Small intestine (tissue), 7 donors: ENCODE results near the gene RRBP1. TPM values are rescaled to one million over a fixed set of nuclear protein-coding genes. Genes with fewer than 3 reads are reported as not detected.

Experiments used
- DNase-seq, 2 donors: peaks; one replicate each; pipeline versions ENCODE4 v3.0.0 to v3.0.0-alpha.2; 2013
- FAIRE-seq: peaks from 2 replicates; lab custom pipeline; 2012; peaks lifted over from hg19 to GRCh38; lab: Jason Lieb, UNC
- H3K27ac ChIP-seq, 3 donors: one replicate each; pipeline ENCODE4 v1.5.1; 2013; ENCODE audit warnings: low read length in 2 of 3, mild to moderate bottlenecking in 2 of 3, control low read depth in 1 of 3, inconsistent platforms in 1 of 3, low read depth in 1 of 3, moderate library complexity in 1 of 3
- H3K27me3 ChIP-seq, 3 donors: one replicate each; pipeline ENCODE4 v1.6.1; 2013; ENCODE audit warnings: low read length in 3 of 3, inconsistent platforms in 1 of 3; ENCODE audit not compliant: control insufficient read depth in 3 of 3, insufficient read depth in 3 of 3
- H3K36me3 ChIP-seq, 3 donors: one replicate each; pipeline ENCODE4 v1.6.1; 2013; ENCODE audit warnings: low read length in 3 of 3, inconsistent platforms in 1 of 3, low read depth in 1 of 3, mild to moderate bottlenecking in 1 of 3, moderate library complexity in 1 of 3; ENCODE audit not compliant: control insufficient read depth in 3 of 3, insufficient read depth in 2 of 3
- H3K4me1 ChIP-seq, 3 donors: one replicate each; pipeline ENCODE4 v1.6.1; 2013; ENCODE audit warnings: low read length in 2 of 3, inconsistent platforms in 1 of 3, low read depth in 1 of 3, mild to moderate bottlenecking in 1 of 3, moderate library complexity in 1 of 3; ENCODE audit not compliant: control insufficient read depth in 3 of 3, insufficient read depth in 2 of 3
- H3K4me3 ChIP-seq, 3 donors: one replicate each; pipeline ENCODE4 v1.5.1; 2013; ENCODE audit warnings: low read length in 3 of 3, control low read depth in 1 of 3, inconsistent platforms in 1 of 3, low read depth in 1 of 3, mild to moderate bottlenecking in 1 of 3, moderate library complexity in 1 of 3
- H3K9me3 ChIP-seq, 2 donors: one replicate each; pipeline ENCODE4 v1.6.1; 2013; ENCODE audit warnings: low read depth in 1 of 2, low read length in 1 of 2; ENCODE audit not compliant: control insufficient read depth in 2 of 2, insufficient read depth in 1 of 2
- WGBS, 3 donors: extraction: QIAGEN DNeasy Blood & Tissue Kit; methylation state at CpG; one replicate each; pipeline ENCODE4 v1.1.7; 2013; 5-methylcytosine and 5-hydroxymethylcytosine counted together
- polyA plus RNA-seq, 4 donors: library from polyadenylated mRNA; stranded (reverse) in 3 of 4; unstranded in 1 of 4; fragments of 200-250 nt in 3 of 4; fragments of 120-200 nt in 1 of 4; gene quantifications; one replicate each; pipeline versions ENCODE4 v1.2.1 to v1.2.3, GENCODE V29; 2013
- donor health status: healthy with polysubstance abuse.
- donor health status: control.
- donor health status: control.
- donor health status: Bipolar disorder and iron deficiency.
- donor health status: healthy.

The RRBP1 gene
- polyA plus RNA-seq, 4 donors = 45.2 to 232 (median 112) TPM

GRCh38 chr20:17650301-17651128, 31.5 kb downstream of the RRBP1 start:
- H3K27ac ChIP-seq = peak overlapping the region in 1 of 3 donors; percentile 8

GRCh38 chr20:17648791-17649730, 33.0 kb downstream of the RRBP1 start:
- H3K9me3 ChIP-seq = no peaks in the 10 kb centered on the region
- 32 to 45% (median 34%) methylated on average over 20 of the region's 20 CpGs for WGBS, 3 donors
- H3K27ac ChIP-seq = no peak overlapping the region
- peaks cover 0 to 75% (median 0%) of the 10 kb centered on the region in 3 donors for H3K36me3 ChIP-seq
- H3K4me3 ChIP-seq = no peak overlapping the region
- DNase-seq (peak; percentile 59 to 61), FAIRE-seq (no peak)
- peaks cover 2 to 60% (median 22%) of the 10 kb centered on the region in 3 donors for H3K4me1 ChIP-seq
- H3K27me3 ChIP-seq = no peaks in the 10 kb centered on the region

More at GRCh38 chr20:17650301-17651128, 31.5 kb downstream of the RRBP1 start:
- DNase-seq (no peak), FAIRE-seq (no peak)
- Histone ChIP-seq H3K36me3 (peaks cover 0 to 78% (median 2%) of the 10 kb centered on the region in 3 donors), H3K4me1 (peaks cover 2 to 53% (median 22%) of the 10 kb centered on the region in 3 donors), H3K27me3 (no peaks in the 10 kb centered on the region), H3K4me3 (no peak overlapping the region), H3K9me3 (no peaks in the 10 kb centered on the region)
- 52 to 61% (median 55%) methylated on average over 12 of the region's 12 CpGs for whole genome bisulfite sequencing, 3 donors

DNA sequence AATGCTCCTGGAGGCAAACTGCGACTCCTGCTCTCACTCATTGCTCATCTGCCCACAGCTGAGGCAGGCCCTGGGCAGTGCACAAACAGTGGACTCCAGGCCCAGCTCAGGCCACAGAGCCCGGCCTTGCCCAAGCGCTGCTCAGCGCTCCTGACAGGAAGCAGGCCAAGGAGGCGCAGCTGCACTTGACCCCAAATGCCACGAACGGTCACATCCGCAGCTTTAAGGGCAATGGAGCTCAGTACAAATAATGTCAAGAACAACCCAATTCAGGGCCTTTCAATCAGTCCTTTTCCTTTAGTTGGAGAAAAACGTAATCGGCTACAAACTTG, 33.8 kb downstream of the RRBP1 start:
- Histone ChIP-seq H3K4me3 (no peak overlapping the region), H3K4me1 (peaks cover 2 to 62% (median 22%) of the 10 kb centered on the region in 3 donors), H3K9me3 (no peaks in the 10 kb centered on the region), H3K27me3 (no peaks in the 10 kb centered on the region), H3K36me3 (peaks cover 0 to 77% (median 0%) of the 10 kb centered on the region in 3 donors), H3K27ac (no peak overlapping the region)
- DNase-seq = no peak
- FAIRE-seq = no peak
- 67 to 84% (median 67%) methylated on average over 10 of the region's 10 CpGs for WGBS, 3 donors

- H3K27ac ChIP-seq = peak overlapping the region in 1 of 3 donors; percentile 48
- H3K9me3 ChIP-seq = no peaks in the 10 kb centered on the region
- DNase-seq (no peak), FAIRE-seq (no peak)
- 68 to 81% (median 73%) methylated on average over 20 of the region's 20 CpGs for WGBS, 3 donors
- H3K36me3 ChIP-seq = peaks cover 0 to 77% (median 2%) of the 10 kb centered on the region in 3 donors
- no peaks in the 10 kb centered on the region for H3K27me3 ChIP-seq
- peaks cover 2 to 62% (median 22%) of the 10 kb centered on the region in 3 donors for H3K4me1 ChIP-seq
- no peak overlapping the region for H3K4me3 ChIP-seq
Observed at GRCh38 chr20:17647391-17648314, 34.4 kb downstream of the RRBP1 start.

DNA sequence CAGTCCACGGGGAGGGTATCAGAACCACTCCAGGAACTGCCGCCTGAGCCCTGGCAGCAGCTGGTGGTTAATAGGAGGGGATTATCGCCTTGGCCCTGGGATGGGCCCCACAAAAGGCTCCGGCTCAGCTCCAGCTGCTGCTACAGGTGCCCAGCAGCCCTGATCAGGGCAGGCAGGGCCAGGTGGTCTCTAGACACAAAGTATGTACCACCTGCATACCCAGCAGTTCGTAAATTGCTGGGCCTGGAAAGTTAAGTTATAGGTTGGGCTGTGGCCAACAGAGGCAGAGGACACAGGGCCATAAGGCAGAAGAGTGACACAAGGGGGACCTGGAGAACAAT, 35.1 kb downstream of the RRBP1 start:
- 21 to 44% (median 35%) methylated on average over 5 of the region's 5 CpGs for WGBS, 3 donors
- no peaks in the 10 kb centered on the region for H3K27me3 ChIP-seq
- no peaks in the 10 kb centered on the region for H3K9me3 ChIP-seq
- FAIRE-seq = no peak
- peaks cover 2 to 59% (median 22%) of the 10 kb centered on the region in 3 donors for H3K4me1 ChIP-seq
- peak overlapping the region in 1 of 3 donors; percentile 48 for H3K27ac ChIP-seq
- peaks cover 1 to 77% (median 8%) of the 10 kb centered on the region in 3 donors for H3K36me3 ChIP-seq
- DNase-seq = peak in 1 of 2 donors; percentile 43
- no peak overlapping the region for H3K4me3 ChIP-seq

GRCh38 chr20:17646209-17646960, 35.7 kb downstream of the RRBP1 start:
- Histone ChIP-seq H3K9me3 (no peaks in the 10 kb centered on the region), H3K27me3 (no peaks in the 10 kb centered on the region), H3K36me3 (peaks cover 4 to 79% (median 10%) of the 10 kb centered on the region in 3 donors), H3K4me3 (no peak overlapping the region), H3K27ac (peak overlapping the region in 1 of 3 donors; percentile 48), H3K4me1 (peaks cover 2 to 54% (median 22%) of the 10 kb centered on the region in 3 donors)
- FAIRE-seq = no peak
- DNase-seq = no peak
- 19 to 52% (median 31%) methylated on average over 14 of the region's 14 CpGs for WGBS, 3 donors

DNA sequence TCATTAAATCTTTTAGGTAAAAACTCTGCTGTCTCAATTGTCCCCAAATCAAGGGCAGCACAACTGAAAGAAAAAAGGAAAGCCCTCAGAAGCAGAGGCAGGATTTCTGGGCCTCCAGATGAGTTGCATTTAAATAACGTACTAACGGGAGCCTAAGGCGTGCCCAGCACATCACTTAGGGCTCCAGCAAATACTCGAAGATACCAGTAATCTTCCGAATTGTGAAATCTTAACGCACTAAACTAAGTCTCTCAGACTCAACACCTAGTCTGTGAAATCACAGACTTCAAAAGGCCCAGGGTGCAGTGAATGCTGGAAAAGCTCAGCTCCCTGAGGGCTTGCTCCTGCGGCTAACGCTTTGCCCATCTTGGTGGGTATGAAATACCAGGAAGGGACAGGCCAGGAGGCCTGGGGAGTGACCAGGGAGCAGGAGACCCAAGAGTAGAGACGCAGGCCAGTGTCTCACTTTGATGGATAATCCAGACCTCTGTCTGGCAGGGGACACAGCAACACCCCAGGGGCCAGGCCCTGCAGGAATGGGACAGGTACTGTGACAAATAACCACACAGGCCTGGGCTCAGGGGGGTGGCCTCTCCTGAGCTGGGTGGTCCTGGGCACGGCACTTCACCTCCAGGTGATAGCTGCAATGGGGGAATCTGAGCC, 36.4 kb downstream of the RRBP1 start:
- Histone ChIP-seq H3K4me1 (peaks cover 2 to 52% (median 19%) of the 10 kb centered on the region in 3 donors), H3K27ac (no peak overlapping the region), H3K4me3 (no peak overlapping the region), H3K27me3 (no peaks in the 10 kb centered on the region), H3K9me3 (no peaks in the 10 kb centered on the region), H3K36me3 (peaks cover 9 to 86% (median 10%) of the 10 kb centered on the region in 3 donors)
- DNase-seq = no peak
- FAIRE-seq = no peak
- 55 to 79% (median 68%) methylated on average over 10 of the region's 10 CpGs for WGBS, 3 donors
